Lower lobe of right lung (tissue), 2 donors: ENCODE data around the gene B4GALNT1. TPM values are rescaled to one million over a fixed set of nuclear protein-coding genes. Genes with fewer than 3 reads are reported as not detected.

Source experiments
- ATAC-seq, 2 donors: fragments of 200-7000 bp; cut with Tn5 transposase; one replicate each; pipeline ENCODE4 v1.9.1; 2020 to 2022; ENCODE audit warnings: mild to moderate bottlenecking in 2 of 2, moderate library complexity in 2 of 2
- DNase-seq: peaks from one replicate; pipeline ENCODE4 v3.0.0-alpha.2; 2020
- H3K27ac ChIP-seq: fragments of 200-600 bp; one replicate; pipeline ENCODE4 v1.8.0; 2022
- H3K27me3 ChIP-seq: fragments of 200-600 bp; one replicate; pipeline ENCODE4 v1.8.0; 2022; ENCODE audit warnings: low read depth
- H3K36me3 ChIP-seq: fragments of 200-600 bp; one replicate; pipeline ENCODE4 v1.8.0; 2022; ENCODE audit warnings: mild to moderate bottlenecking
- H3K4me1 ChIP-seq: fragments of 200-600 bp; one replicate; pipeline ENCODE4 v1.8.0; 2022
- H3K4me3 ChIP-seq: fragments of 200-600 bp; one replicate; pipeline ENCODE4 v1.8.0; 2022; ENCODE audit warnings: mild to moderate bottlenecking
- H3K9me3 ChIP-seq: fragments of 200-600 bp; one replicate; pipeline ENCODE4 v1.8.0; 2022
- intact Hi-C: fragments of 100-400 bp; cut with DNase I; formaldehyde crosslinking; loops from one replicate; pipeline ENCODE4 v1.11.0; 2022
- total RNA-seq: library from RNA; stranded (reverse); fragmentation: NEBNext Ultra II Directional; extraction: Animal tissue kit (Norgen Biotek cat#: 25700); gene quantifications from one replicate; pipeline ENCODE4 v1.2.1, GENCODE V29; 2021
- TF ChIP-seq, protein P1 (sequence below): fragments of 200-600 bp; IDR thresholded peaks from one replicate; pipeline ENCODE4 v1.8.0; 2022; ENCODE audit warnings: antibody characterized with exemption, mild to moderate bottlenecking
- donor health status: DM: no; HTN: yes; CAD: no; lungs with severe emphysema.

Gene B4GALNT1
- total RNA-seq, 1 donor from 2014 or later: 0.89 TPM

DNA sequence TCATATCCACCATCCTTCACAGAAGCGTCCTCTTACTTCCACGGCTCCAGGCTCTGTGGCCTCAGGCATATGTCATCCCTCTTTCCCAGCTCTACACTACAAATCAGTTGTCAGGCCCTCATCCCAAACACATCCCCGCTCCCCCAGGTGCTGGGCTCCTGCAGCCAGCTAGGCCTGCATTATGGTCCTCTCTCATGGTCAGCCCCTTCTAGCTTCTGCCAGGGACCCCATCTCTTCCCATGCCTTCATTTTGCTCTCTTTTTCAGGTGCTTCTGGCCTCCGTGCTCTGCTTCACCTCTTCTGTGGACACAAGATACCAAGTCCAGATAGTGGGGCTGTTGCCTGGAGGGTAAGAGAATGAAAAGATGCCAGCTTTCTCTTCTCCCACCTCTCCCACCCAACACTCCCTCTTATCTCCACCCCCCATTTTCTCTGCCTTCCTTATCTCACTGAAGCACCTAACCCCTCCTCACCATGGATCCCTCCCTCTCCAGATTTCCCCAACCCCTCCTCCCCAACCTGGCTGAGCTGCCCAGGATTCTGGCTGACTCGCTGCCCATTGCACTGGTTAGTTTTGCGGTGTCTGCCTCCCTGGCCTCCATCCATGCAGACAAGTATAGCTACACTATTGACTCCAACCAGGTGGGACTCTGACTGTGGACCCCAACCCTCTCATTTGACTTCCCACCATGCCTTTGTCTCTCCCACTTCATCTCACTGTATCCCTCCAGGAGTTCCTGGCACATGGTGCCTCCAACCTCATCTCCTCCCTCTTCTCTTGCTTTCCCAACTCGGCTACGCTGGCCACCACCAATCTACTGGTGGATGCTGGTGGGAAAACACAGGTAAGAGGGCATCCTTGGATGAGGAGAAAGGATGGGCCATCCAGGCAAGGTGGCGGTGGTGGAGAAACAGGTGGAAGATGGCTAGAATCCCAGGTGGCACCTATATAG, 10.4 kb downstream of the B4GALNT1 start:
- no peak for DNase-seq
- Histone ChIP-seq H3K36me3 (no peaks in the 10 kb centered on the region), H3K4me3 (no peak overlapping the region), H3K27ac (no peak overlapping the region), H3K4me1 (peaks cover 27% of the 10 kb centered on the region), H3K27me3 (peaks cover 97% of the 10 kb centered on the region), H3K9me3 (no peaks in the 10 kb centered on the region)
- intact Hi-C loops: no loop called here
- TF ChIP-seq, protein P1, sequence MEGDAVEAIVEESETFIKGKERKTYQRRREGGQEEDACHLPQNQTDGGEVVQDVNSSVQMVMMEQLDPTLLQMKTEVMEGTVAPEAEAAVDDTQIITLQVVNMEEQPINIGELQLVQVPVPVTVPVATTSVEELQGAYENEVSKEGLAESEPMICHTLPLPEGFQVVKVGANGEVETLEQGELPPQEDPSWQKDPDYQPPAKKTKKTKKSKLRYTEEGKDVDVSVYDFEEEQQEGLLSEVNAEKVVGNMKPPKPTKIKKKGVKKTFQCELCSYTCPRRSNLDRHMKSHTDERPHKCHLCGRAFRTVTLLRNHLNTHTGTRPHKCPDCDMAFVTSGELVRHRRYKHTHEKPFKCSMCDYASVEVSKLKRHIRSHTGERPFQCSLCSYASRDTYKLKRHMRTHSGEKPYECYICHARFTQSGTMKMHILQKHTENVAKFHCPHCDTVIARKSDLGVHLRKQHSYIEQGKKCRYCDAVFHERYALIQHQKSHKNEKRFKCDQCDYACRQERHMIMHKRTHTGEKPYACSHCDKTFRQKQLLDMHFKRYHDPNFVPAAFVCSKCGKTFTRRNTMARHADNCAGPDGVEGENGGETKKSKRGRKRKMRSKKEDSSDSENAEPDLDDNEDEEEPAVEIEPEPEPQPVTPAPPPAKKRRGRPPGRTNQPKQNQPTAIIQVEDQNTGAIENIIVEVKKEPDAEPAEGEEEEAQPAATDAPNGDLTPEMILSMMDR: no peak
- no peak for ATAC-seq

DNA sequence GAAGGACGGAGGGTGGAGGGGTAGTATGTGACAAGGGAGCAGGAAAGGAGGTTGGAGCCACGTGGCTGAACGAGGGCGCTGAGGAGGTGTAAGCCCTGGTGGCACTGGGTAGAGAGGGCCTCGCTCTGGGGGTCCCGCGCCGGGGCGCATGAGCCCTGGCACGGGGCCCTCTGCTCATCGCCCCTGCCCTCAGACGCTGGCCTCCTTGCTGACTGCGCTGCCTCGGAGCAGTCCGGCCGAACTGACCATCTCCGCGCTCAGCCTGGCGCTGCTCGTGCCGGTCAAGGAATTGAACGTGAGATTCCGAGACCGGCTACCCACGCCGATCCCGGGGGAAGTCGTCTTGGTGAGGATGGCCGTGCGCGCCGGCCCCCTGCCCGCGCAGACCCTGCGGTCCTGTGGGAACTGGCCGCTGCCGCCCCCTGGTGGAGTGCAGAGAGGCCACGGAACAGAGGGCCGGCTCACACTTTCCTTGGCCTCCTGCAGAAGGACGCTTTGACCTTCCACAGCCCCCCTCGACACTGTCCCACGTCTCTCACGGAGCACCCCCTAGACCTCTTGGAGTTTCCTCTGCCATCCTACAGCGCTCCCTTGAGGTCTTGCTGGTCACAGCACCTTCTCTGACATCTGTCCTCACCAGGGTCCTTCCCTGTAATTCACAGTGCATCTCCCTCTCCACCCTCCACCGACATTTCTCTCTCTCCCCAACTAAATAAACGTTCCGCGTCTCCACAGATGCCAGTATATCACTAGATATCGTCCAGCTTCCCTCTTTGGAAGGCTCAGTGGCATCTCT, 11.3 kb downstream of the B4GALNT1 start:
- peaks cover 88% of the 10 kb centered on the region for H3K27me3 ChIP-seq
- TF ChIP-seq, protein P1: peak; percentile 96

DNA sequence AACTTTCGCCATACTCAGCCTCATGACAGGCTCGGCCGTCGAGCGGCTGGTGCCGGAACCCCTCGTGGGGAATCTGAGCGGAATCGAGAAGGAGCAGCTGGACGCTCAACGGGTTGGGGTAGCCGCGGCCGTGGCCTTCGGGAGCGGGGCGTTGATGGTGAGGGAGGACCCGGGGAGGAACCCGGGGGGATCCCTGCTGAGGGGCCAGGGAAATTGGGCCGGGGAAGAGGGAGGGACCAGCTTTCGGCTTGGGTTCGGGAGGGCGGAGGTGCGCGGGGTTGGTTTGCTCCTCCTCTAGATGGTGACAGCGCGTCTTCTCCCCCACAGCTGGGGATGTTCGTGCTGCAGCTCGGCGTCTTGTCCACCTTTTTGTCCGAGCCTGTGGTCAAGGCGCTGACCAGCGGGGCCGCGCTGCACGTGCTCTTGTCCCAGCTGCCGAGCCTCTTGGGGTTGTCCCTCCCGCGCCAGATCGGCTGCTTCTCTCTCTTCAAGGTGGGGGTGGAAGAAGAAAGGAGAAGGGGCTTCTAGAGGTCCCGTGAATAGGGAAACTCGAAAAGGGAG, 12.0 kb downstream of the B4GALNT1 start:
- intact Hi-C loops: no loop called here
- no peak overlapping the region for H3K27ac ChIP-seq
- H3K9me3 ChIP-seq: no peaks in the 10 kb centered on the region
- peak overlapping the region; percentile 52 for H3K4me3 ChIP-seq
- TF ChIP-seq, protein P1: no peak
- peaks cover 81% of the 10 kb centered on the region for H3K27me3 ChIP-seq
- DNase-seq (no peak), ATAC-seq (peak; percentile 3 to 17)
- H3K4me1 ChIP-seq: peaks cover 23% of the 10 kb centered on the region
- H3K36me3 ChIP-seq: no peaks in the 10 kb centered on the region

More for the DNA sequence above, 11.3 kb downstream of the B4GALNT1 start:
- peak; percentile 74 for DNase-seq
- intact Hi-C loops: no loop called here
- ATAC-seq: peak; percentile 77 to 83
- Histone ChIP-seq H3K27ac (no peak overlapping the region), H3K4me1 (peaks cover 23% of the 10 kb centered on the region), H3K36me3 (no peaks in the 10 kb centered on the region), H3K9me3 (no peaks in the 10 kb centered on the region), H3K4me3 (peak overlapping the region; percentile 52)

DNA sequence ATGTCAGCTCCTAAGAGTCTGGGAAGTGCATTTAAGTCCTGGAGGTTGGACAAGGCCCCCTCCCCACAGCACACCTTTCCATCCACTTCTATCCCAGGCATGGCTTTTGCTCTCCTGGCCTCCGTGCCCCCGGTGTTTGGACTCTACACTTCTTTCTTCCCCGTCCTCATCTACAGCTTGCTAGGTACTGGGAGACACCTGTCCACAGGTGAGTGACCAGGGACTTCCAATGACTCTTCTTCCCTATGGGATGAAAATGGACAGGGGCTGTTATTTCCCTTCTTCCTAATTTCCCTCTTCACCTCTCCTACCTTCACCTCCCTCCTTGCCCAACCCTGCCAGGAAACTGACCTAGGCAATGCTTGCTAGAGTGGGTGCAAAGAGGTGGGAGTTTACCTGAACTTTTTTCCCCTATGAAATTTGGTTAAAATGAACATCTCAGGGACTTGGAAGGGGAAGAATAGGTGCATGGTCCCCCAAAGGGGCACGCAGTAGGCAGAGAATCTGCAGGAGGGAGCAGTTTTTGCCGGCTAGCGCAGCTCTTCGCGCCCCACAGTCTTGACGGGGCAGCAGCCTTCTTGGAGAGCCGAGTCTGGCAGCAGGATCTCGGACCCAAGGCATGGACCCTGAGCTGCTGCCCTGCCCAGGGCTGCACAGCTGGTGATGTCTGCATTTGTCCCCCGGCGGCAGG, 12.6 kb downstream of the B4GALNT1 start:
- Histone ChIP-seq H3K36me3 (no peaks in the 10 kb centered on the region), H3K27ac (no peak overlapping the region), H3K9me3 (no peaks in the 10 kb centered on the region), H3K27me3 (peaks cover 78% of the 10 kb centered on the region), H3K4me1 (peaks cover 23% of the 10 kb centered on the region), H3K4me3 (peak overlapping the region; percentile 52)
- intact Hi-C loops: no loop called here
- no peak for DNase-seq
- ATAC-seq: peak in 1 of 2 donors; percentile 3
- TF ChIP-seq, protein P1: no peak
